DOHH2 (cell line): Measurements from ENCODE around the gene ANTXR1.

Experiments
- H3F3A ChIP-seq: fragments of 200-600 bp; sonication (generic), shearing (Covaris generic); 2 replicates; pipeline ENCODE4 v1.6.0; 2016; ENCODE audit warnings: antibody characterized with exemption, mild to moderate bottlenecking; ENCODE audit not compliant: control insufficient read depth, insufficient read depth
- H3K27ac ChIP-seq: fragments of 200-600 bp; sonication (generic); 2 replicates; pipeline ENCODE4 v1.5.1; 2014; ENCODE audit warnings: low read depth, mild to moderate bottlenecking, low read length, moderate library complexity
- H3K27me3 ChIP-seq: fragments of 200-600 bp; sonication (generic); 2 replicates; pipeline ENCODE4 v1.6.1; 2014; ENCODE audit warnings: mild to moderate bottlenecking, low read length, mixed read lengths; ENCODE audit not compliant: control insufficient read depth
- H3K36me3 ChIP-seq: fragments of 200-600 bp; sonication (generic); 2 replicates; pipeline ENCODE4 v1.6.1; 2014; ENCODE audit warnings: mild to moderate bottlenecking, low read length, moderate library complexity, mixed read lengths; ENCODE audit not compliant: control insufficient read depth
- H3K4me1 ChIP-seq: fragments of 200-600 bp; sonication (generic); 2 replicates; pipeline ENCODE4 v1.6.1; 2014; ENCODE audit warnings: mild to moderate bottlenecking, low read length, mixed read lengths; ENCODE audit not compliant: control insufficient read depth
- H3K4me2 ChIP-seq: fragments of 200-600 bp; sonication (generic); 2 replicates; pipeline ENCODE4 v1.6.0; 2014; ENCODE audit warnings: mild to moderate bottlenecking, low read length, moderate library complexity
- H3K4me3 ChIP-seq: fragments of 200-600 bp; sonication (generic); 2 replicates; pipeline ENCODE4 v1.5.1; 2014; ENCODE audit warnings: mild to moderate bottlenecking, low read length, mixed read lengths
- H3K79me2 ChIP-seq: fragments of 200-600 bp; sonication (generic); 2 replicates; pipeline ENCODE4 v1.6.1; 2014; ENCODE audit warnings: mild to moderate bottlenecking, low read length, mixed read lengths; ENCODE audit not compliant: control insufficient read depth
- H3K9me2 ChIP-seq: fragments of 200-600 bp; sonication (generic); replicated peaks from 2 replicates; pipeline ENCODE4 v1.6.1; 2014; ENCODE audit warnings: mild to moderate bottlenecking, low read length, mixed read lengths; ENCODE audit not compliant: control insufficient read depth
- H3K9me3 ChIP-seq: fragments of 200-600 bp; sonication (generic); 2 replicates; pipeline ENCODE4 v1.6.1; 2014; ENCODE audit warnings: antibody characterized with exemption, low read length, mixed read lengths; ENCODE audit not compliant: control insufficient read depth, insufficient read depth
- H4K20me1 ChIP-seq: fragments of 200-600 bp; sonication (generic); 2 replicates; pipeline ENCODE4 v1.6.0; 2014; ENCODE audit warnings: low read depth, mild to moderate bottlenecking, antibody characterized with exemption, low read length, moderate library complexity; ENCODE audit not compliant: control insufficient read depth, insufficient read depth
- EZH2phosphoT487 ChIP-seq: fragments of 200-600 bp; sonication (generic); IDR thresholded peaks from 2 replicates; pipeline ENCODE4 v1.6.1; 2017; ENCODE audit warnings: borderline replicate concordance, mild to moderate bottlenecking, antibody characterized with exemption, low read length, moderate library complexity, mixed read lengths
- TF ChIP-seq, protein P1 (sequence below): fragments of 200-600 bp; sonication (generic); IDR thresholded peaks from one replicate; pipeline ENCODE4 v1.5.1; 2014; ENCODE audit warnings: antibody characterized with exemption, mild to moderate bottlenecking, low read depth, low read length; ENCODE audit not compliant: poor library complexity, severe bottlenecking

ANTXR1 gene

GRCh38 chr2:69237070-69237670, 224.2 kb downstream of the ANTXR1 start:
- H3F3A ChIP-seq: no peaks in the 10 kb centered on the region
- H3K27ac ChIP-seq: no peak overlapping the region
- H3K79me2 ChIP-seq: no peaks in the 10 kb centered on the region
- H3K27me3 ChIP-seq: peaks cover 3% of the 10 kb centered on the region
- H4K20me1 ChIP-seq: no peaks in the 10 kb centered on the region
- H3K9me3 ChIP-seq: no peaks in the 10 kb centered on the region
- no peaks in the 10 kb centered on the region for H3K36me3 ChIP-seq
- no peaks in the 10 kb centered on the region for H3K9me2 ChIP-seq
- TF ChIP-seq, protein P1, sequence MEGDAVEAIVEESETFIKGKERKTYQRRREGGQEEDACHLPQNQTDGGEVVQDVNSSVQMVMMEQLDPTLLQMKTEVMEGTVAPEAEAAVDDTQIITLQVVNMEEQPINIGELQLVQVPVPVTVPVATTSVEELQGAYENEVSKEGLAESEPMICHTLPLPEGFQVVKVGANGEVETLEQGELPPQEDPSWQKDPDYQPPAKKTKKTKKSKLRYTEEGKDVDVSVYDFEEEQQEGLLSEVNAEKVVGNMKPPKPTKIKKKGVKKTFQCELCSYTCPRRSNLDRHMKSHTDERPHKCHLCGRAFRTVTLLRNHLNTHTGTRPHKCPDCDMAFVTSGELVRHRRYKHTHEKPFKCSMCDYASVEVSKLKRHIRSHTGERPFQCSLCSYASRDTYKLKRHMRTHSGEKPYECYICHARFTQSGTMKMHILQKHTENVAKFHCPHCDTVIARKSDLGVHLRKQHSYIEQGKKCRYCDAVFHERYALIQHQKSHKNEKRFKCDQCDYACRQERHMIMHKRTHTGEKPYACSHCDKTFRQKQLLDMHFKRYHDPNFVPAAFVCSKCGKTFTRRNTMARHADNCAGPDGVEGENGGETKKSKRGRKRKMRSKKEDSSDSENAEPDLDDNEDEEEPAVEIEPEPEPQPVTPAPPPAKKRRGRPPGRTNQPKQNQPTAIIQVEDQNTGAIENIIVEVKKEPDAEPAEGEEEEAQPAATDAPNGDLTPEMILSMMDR: no peak
- no peak for TF ChIP-seq EZH2phosphoT487
- H3K4me3 ChIP-seq: no peak overlapping the region
- H3K4me1 ChIP-seq: no peaks in the 10 kb centered on the region
- no peak overlapping the region for H3K4me2 ChIP-seq

GRCh38 chr2:69238449-69239031, 225.6 kb downstream of the ANTXR1 start:
- Histone ChIP-seq H3K9me3 (no peaks in the 10 kb centered on the region), H3K27me3 (peaks cover 3% of the 10 kb centered on the region), H3K79me2 (no peaks in the 10 kb centered on the region), H3K4me3 (no peak overlapping the region), H3K27ac (no peak overlapping the region), H3F3A (no peaks in the 10 kb centered on the region), H3K4me1 (no peaks in the 10 kb centered on the region), H3K9me2 (no peaks in the 10 kb centered on the region), H3K4me2 (no peak overlapping the region), H4K20me1 (no peaks in the 10 kb centered on the region), H3K36me3 (no peaks in the 10 kb centered on the region)
- TF ChIP-seq EZH2phosphoT487: no peak
- TF ChIP-seq, protein P1: no peak

DNA sequence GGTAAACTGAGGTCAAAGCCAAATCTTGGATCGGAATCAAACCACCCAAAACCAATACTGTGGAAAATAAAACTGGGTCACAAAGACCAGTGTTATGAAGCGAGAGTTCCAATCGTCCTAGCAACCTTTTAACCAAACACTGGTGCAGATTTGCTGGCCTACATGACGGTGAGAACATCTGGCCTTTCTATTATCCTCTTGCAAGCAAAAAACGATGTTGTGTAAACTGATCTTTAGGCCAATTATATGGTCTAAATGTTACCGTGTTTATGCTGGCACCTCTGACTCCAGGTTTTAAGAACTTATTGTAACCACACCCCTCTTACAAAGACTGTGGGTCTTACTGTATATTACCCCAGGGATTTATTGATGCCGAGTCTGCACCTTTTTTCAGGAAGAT, 228.1 kb downstream of the ANTXR1 start:
- H3F3A ChIP-seq: no peaks in the 10 kb centered on the region
- no peaks in the 10 kb centered on the region for H3K9me2 ChIP-seq
- H3K27ac ChIP-seq: no peak overlapping the region
- H3K27me3 ChIP-seq: peaks cover 3% of the 10 kb centered on the region
- no peaks in the 10 kb centered on the region for H3K36me3 ChIP-seq
- H3K4me1 ChIP-seq: no peaks in the 10 kb centered on the region
- no peaks in the 10 kb centered on the region for H3K79me2 ChIP-seq
- TF ChIP-seq, protein P1: no peak
- TF ChIP-seq EZH2phosphoT487: no peak
- H3K4me3 ChIP-seq: no peak overlapping the region
- no peak overlapping the region for H3K4me2 ChIP-seq
- no peaks in the 10 kb centered on the region for H4K20me1 ChIP-seq
- H3K9me3 ChIP-seq: no peaks in the 10 kb centered on the region
